T-helper 9 cell (primary cell): ENCODE results near the gene PFDN5.

Source experiments
- DNase-seq: peaks from one replicate; pipeline ENCODE4 v3.0.0-alpha.2; 2020
- total RNA-seq, 2 donors: gene quantifications; one replicate each; lab custom pipeline; 2026; lab: John Stamatoyannopoulos, UW

PFDN5 gene
- 12.1 to 18.1 reads per million in 2 donors for total RNA-seq

DNA sequence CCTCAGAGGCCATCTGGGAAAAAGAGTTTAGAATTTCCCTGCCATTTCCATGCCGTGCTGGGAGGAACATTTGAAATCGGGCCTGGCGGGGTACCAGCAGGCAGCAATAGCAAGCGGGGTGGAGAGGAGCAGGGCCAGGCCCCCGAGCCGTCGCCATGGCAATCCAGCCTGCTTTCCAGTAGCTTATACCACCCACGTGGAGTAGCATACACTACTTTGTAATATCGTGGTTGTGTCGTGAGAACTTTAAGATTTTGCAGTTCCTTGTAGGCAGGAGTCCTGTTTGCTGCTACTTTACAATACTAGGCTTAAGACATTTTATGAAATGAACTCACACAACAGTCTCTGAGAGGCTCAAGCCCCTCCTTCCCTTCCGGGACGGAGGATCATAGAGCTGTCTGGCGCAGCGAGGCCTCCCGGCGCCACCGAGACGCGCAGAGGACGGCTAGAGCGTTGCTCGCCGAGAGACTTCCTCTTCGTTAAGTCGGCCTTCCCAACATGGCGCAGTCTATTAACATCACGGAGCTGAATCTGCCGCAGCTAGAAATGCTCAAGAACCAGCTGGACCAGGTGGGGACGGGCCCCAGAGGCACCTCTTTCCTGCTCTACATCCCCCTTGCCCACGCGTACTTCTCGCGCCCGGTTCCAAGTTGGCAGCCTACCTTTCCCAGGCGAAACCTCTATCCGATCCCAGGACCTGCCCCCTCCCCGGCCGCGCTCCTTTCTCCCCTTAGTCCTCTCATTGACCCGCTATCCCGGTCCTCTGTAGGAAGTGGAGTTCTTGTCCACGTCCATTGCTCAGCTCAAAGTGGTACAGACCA, at the start of gene PFDN5:
Gene PFDN5, plus strand, starts transcription at position 473 of the 821 bp plus-strand sequence. Its CDS starts 26 bp downstream, at position 499.
- peak; percentile 73 for DNase-seq

GRCh38 chr12:53251477-53252348, 43.6 kb upstream of the PFDN5 start:
- DNase-seq, result peak; percentile 64

GRCh38 chr12:53252349-53252916, 42.9 kb upstream of the PFDN5 start:
- DNase-seq, result no peak

GRCh38 chr12:53253298-53253697, 42.0 kb upstream of the PFDN5 start:
- no peak for DNase-seq

DNA sequence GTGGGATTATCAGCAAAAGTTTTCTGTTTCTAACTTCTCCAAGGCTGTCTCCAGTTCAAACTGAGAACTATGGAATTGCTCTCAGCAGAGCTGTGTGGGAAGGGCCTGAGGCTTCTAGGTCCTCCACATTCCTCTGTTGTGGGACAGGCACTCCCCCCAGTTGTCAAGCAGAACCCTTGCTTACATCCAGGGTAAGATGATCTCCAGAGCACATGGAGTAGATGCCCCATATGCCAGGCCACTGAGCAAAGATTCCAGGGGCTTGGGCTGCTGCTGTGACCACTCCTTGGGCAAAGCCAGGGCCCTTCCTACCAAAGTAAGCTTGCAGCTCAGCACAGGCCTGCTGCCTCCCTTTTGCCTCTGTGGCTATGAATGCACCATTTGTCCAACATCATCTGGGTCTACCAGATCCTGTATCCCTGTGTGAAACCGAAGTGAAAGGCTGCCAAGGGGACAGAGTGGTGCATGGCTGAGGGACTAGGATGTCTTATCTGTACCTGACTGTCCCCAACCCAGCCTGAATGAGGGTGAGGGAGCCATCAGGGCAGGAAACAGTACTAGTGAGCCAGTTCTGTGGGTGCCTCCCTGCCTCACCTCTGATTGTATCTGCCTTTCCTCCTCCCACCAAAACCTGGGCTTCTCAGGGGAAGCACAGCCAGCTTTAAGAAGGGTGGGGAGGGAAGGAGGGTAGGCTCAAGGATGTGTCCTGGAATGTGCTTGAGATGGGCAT, 40.4 kb upstream of the PFDN5 start:
- DNase-seq, result no peak

DNA sequence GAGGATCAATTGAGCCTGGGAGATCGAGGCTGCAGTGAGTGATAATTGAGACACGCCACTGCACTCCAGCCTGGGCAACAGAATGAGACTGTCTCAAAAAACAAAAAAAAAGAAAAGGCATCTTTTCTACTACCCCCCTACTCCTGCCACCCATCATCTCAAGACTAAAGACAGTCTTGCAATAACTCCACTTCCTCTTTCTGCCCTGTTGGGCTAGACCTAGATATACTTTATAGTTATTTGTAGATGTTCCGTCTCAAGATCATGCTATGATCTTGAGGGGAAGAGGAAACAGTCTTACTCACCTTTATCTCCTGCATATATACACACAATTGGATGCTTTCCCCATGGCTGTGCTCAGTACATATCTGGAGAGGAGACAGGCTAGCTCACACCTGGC, 39.3 kb upstream of the PFDN5 start:
- DNase-seq, result no peak

- no peak for DNase-seq
These were observed 36.5 kb upstream of the PFDN5 start for GRCh38 chr12:53258541-53259539.

DNA sequence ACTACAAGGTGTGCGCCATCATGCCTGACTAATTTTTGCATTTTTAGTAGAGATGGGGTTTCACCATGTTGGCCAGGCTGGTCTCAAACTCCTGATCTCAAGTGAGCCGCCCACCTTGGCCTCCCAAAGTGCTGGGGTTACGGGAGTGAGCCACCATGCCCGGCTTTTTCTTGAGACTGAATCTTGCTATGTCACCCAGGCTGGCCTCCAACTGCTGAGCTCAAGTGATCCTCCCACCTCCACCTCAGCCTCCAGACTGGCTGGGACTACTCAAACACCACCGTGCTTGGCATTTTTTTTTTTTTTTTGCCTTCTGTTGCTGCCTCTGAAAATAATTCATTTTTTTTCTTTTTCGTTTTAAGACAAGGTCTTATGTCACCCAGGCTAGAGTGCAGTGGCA, 35.5 kb upstream of the PFDN5 start:
- DNase-seq, result no peak

- no peak for DNase-seq
These were observed 29.6 kb upstream of the PFDN5 start for GRCh38 chr12:53265783-53266182.

DNA sequence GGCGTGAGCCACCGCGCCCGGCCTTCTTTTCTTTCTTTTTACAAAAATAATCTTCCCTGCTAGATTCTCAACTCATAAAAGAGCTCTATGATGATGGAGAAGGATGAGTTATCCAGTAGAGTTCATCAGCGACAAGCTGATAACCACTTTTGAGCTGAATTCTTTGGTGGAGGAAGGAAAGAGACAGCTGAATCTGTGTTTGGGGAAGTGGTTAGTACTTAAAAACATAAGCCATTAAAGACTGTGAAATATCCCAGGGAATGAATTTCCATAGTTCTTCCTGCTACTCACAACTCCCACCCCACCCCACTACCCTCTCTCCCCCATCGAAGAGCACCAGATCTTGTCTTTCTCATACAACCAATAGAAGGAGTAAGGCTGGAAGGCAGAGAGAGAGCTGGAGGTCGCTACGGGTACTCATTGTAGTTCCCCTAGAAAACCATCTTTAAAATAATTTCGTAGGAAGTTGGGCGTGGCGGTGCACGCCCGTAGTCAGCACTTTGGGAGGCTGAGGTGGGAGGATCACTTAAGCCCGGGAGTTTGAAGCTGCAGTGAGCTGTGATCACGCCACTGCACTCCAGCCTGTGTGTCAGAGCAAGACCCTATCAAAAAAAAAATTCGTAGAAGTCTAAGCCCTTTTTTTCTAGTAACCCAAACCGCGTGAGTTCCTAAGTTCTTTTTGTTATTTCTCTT, 27.9 kb upstream of the PFDN5 start:
- no peak for DNase-seq

- DNase-seq, result peak; percentile 71
These were observed 27.2 kb upstream of the PFDN5 start, which contains the start of gene ESPL1 for GRCh38 chr12:53267999-53268629. TSS of gene ESPL1 (plus strand) at chr12:53268299. CDS start at chr12:53268767, 468 bp downstream.

DNA sequence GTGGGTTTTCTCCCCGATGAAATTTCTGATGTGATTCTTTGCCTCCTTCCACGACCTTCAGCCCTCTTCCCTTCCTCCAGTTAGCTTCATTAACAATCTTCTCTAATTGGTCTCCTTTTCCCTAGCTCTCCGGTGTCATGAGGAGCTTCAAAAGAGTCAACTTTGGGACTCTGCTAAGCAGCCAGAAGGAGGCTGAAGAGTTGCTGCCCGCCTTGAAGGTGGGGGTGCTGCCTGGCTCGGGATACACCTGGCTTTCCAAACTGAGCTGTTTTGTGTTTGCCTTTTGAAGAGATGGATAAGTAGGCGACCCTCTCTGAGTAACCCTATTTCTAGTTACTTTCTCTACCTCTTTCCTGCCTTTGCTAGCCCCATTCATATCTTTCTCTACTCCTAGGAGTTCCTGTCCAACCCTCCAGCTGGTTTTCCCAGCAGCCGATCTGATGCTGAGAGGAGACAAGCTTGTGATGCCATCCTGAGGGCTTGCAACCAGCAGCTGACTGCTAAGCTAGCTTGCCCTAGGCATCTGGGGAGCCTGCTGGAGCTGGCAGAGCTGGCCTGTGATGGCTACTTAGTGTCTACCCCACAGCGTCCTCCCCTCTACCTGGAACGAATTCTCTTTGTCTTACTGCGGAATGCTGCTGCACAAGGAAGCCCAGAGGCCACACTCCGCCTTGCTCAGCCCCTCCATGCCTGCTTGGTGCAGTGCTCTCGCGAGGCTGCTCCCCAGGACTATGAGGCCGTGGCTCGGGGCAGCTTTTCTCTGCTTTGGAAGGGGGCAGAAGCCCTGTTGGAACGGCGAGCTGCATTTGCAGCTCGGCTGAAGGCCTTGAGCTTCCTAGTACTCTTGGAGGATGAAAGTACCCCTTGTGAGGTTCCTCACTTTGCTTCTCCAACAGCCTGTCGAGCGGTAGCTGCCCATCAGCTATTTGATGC, 26.4 kb upstream of the PFDN5 start:
- no peak for DNase-seq

DNA sequence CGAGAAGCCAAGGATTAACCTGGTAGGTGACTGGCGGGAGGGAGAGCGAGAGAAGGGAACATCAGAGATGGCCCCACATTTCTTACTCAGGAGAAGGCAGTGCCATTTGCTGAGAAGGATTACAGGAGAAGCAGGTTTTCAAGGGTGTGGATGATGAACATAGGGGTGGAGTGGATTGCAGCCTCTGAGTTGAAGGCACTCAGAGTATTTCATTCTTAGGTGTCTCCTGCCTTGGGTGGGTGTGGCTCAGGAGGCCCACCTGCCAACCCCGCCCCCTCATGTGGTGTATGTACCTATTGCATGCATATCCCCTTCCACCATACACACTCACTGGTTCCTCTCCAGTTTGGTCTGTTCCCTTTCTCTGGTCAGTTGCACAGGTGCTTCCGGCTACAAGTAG, 20.9 kb upstream of the PFDN5 start:
- DNase-seq, result no peak

DNA sequence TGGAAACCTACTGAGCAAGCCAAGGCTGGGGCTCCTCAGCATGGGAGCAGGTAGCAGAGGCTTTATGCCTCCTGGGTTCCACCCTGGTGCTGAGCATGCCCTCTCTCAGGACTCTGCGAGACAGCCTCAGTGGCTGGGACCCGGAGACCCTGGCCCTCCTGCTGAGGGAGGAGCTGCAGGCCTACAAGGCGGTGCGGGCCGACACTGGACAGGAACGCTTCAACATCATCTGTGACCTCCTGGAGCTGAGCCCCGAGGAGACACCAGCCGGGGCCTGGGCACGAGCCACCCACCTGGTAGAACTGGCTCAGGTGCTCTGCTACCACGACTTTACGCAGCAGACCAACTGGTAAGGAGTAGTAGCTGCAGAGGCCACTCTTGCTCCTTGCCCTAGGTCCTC, 18.8 kb upstream of the PFDN5 start:
- no peak for DNase-seq

GRCh38 chr12:53277981-53278380, 17.4 kb upstream of the PFDN5 start:
- no peak for DNase-seq

DNA sequence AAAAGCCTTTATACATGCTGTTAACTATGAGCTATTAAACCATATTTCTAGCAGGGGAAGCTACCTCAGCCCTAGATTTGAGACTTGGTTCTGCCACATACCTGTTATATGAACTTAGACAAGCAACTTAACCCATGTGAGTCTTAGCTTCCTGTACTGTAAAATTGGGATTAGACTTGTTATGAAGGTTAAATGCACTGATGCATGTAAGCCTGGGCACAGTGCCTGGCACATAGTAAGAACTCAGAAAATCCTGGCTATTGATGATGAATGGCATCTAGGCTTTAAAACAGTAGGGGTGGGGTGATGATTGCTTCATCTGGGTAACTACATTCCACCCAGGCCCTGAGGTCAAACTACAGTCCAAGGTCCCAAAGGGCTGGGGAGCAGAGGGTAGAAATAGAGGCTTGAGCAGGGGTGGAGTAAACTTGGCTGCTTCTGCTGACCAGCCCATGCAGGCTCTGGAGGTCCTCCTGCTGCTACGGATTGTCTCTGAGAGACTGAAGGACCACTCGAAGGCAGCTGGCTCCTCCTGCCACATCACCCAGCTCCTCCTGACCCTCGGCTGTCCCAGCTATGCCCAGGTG, 16.0 kb upstream of the PFDN5 start:
- DNase-seq, result no peak

DNA sequence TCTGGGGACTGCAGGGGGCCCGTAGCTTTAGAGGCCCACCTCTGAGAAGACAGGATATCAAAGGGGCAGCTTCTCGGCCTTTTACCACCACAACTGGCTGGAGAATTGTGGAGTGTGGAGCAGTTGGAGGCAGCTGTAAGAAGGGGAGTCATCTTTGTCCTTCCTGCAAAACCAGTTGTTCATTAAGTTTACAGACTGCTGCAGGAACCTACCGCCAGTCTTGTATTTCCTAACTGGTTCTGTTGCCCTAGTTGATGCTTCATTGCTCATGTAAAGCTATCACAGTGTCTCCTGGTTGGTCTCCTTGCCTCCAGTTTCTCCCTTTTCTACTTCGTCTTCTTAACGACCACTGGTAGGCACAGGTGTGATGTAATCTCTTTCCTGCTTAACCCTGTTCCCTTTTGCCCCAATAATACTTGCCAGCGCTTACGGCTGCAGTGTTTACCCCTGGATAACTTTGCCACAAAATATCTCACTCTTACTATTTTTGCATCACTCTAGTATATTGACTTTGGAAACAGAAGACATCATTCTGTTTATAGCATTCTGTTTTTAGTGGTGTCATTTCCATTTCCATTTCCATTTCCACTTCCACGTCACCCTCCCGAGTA, 15.3 kb upstream of the PFDN5 start:
- DNase-seq, result no peak

DNA sequence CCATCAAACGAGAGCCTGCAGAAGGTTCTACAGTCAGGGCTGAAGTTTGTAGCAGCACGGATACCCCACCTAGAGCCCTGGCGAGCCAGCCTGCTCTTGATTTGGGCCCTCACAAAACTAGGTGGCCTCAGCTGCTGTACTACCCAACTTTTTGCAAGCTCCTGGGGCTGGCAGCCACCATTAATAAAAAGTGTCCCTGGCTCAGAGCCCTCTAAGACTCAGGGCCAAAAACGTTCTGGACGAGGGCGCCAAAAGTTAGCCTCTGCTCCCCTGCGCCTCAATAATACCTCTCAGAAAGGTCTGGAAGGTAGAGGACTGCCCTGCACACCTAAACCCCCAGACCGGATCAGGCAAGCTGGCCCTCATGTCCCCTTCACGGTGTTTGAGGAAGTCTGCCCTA, 8.9 kb upstream of the PFDN5 start:
- no peak for DNase-seq
